ENCODE data around the gene ATL3.

GRCh38 chr11:63667995-63668795 lies 3.0 kb downstream of the ATL3 start:
- TF ChIP-seq EZH2 (IDR thresholded peaks at IDR 0.05; ENCODE audit: borderline replicate concordance) (no peak), CTCF (IDR thresholded peaks at IDR 0.05; ENCODE audit: poor library complexity) (no peak), EZH2phosphoT487 (IDR thresholded peaks at IDR 0.05; ENCODE audit: low read depth, severe bottlenecking, unreplicated experiment) (no peak)

Measured in hepatocyte (in vitro differentiated cells).